H1 (cell line): ENCODE measurements around the gene CD58. TPM values are rescaled to one million over a fixed set of nuclear protein-coding genes. Genes with fewer than 3 reads are reported as not detected.

ENCODE experiments used
- BCL11A ChIP-seq, 2 experiments: IDR thresholded peaks; one replicate each; pipeline ENCODE4 v1.6.1; 2011; ENCODE audit warnings: low read depth in 2 of 2, low read length in 2 of 2, mild to moderate bottlenecking in 2 of 2
- CBX8 ChIP-seq: fragments of 300-800, 300-1000 bp; sonication (generic); IDR thresholded peaks from 2 replicates; pipeline ENCODE4 v1.7.1; 2016; ENCODE audit warnings: low read depth, low read length, borderline replicate concordance
- CHD7 ChIP-seq: fragments of 300-600 bp; sonication (generic); IDR thresholded peaks from 2 replicates; pipeline ENCODE4 v1.7.1; 2012; ENCODE audit warnings: low read length, moderate library complexity, mild to moderate bottlenecking, inconsistent platforms; ENCODE audit not compliant: insufficient replicate concordance
- EGR1 ChIP-seq: IDR thresholded peaks from 2 replicates; pipeline ENCODE4 v1.6.1; 2011; ENCODE audit warnings: low read depth, low read length, borderline replicate concordance
- EZH2 ChIP-seq: fragments of 200-600 bp; sonication (generic); IDR thresholded peaks from 2 replicates; pipeline ENCODE4 v1.7.1; 2012; ENCODE audit warnings: low read depth, mild to moderate bottlenecking, moderate library complexity, low read length, inconsistent platforms; ENCODE audit not compliant: severe bottlenecking
- JUN ChIP-seq: IDR thresholded peaks from 2 replicates; pipeline ENCODE4 v1.6.1; 2011; ENCODE audit warnings: low read depth, mild to moderate bottlenecking, improper control_type of control experiment, low read length
- KDM4A ChIP-seq: IDR thresholded peaks from one replicate; pipeline ENCODE4 v1.7.1; 2012; ENCODE audit warnings: low read depth, mild to moderate bottlenecking, moderate library complexity, low read length, inconsistent platforms; ENCODE audit not compliant: severe bottlenecking
- NRF1 ChIP-seq: IDR thresholded peaks from 2 replicates; pipeline ENCODE4 v1.6.1; 2011; ENCODE audit warnings: mild to moderate bottlenecking, low read depth, low read length, improper control_type of control experiment
- RBBP5 ChIP-seq: IDR thresholded peaks from 2 replicates; pipeline ENCODE4 v1.7.1; 2012; ENCODE audit warnings: low read depth, mild to moderate bottlenecking, inconsistent platforms, low read length, moderate library complexity, borderline replicate concordance
- TBP ChIP-seq: IDR thresholded peaks from 2 replicates; pipeline ENCODE4 v1.6.1; 2011; ENCODE audit warnings: low read depth, low read length, improper control_type of control experiment
- USF2 ChIP-seq: IDR thresholded peaks from 2 replicates; pipeline ENCODE4 v1.6.1; 2011; ENCODE audit warnings: low read length, improper control_type of control experiment
- polyA plus RNA-seq, 7 experiments: library from polyadenylated mRNA; depleted of rRNA in 3 of 7; stranded (reverse) in 5 of 7; unstranded in 2 of 7; fragments of >200 nt in 5 of 7; fragments of 200-250 nt in 2 of 7; gene quantifications; 1 replicate in 5 of 7; 2 replicates in 1 of 7; 4 replicates in 1 of 7; pipeline versions ENCODE4 v1.2.1 to v1.2.3, GENCODE V29; 2011 to 2013; ENCODE audit warnings: missing spikeins in 2 of 7, mixed read lengths in 2 of 7
- total RNA-seq: library from RNA; stranded (reverse); fragmentation: NEBNext Ultra II Directional; extraction: Animal tissue kit (Norgen Biotek cat#: 25700); gene quantifications from 2 replicates; pipeline ENCODE4 v1.2.1, GENCODE V29; 2021

Gene CD58
- total and polyA plus RNA-seq, 2 of the 8 experiments (the other 6 are each of a cell fraction or from before 2014, with no cell fraction given), result 5.3 to 5.5 TPM

- no peak for TF ChIP-seq CHD7
- no peak for TF ChIP-seq NRF1
- no peak for TF ChIP-seq USF2
- TF ChIP-seq RBBP5, result no peak
- no peak for TF ChIP-seq EZH2
- no peak for TF ChIP-seq TBP
- TF ChIP-seq CBX8, result no peak
- TF ChIP-seq BCL11A (IDR thresholded peaks at IDR 0.05; ENCODE audit: low read depth in 2 of 2, low read length in 2 of 2), result no peak
- no peak for TF ChIP-seq KDM4A
- TF ChIP-seq EGR1, result no peak
- no peak for TF ChIP-seq JUN
Observed at GRCh38 chr1:116496380-116496779, 74.4 kb downstream of the CD58 start (continued).
